Nephron (organoid): ENCODE results near the gene RALGPS1.
A peak's percentile ranks its signal among the peaks of the same experiment; 100 is the strongest.

Experiments
- H3K27ac Mint-ChIP-seq, 3 experiments: 2 replicates each; pipeline ENCODE4 v1.8.0; 2020; ENCODE audit warnings: mixed read lengths in 3 of 3, mild to moderate bottlenecking in 2 of 3, moderate library complexity in 1 of 3
- H3K27me3 Mint-ChIP-seq: 2 replicates; pipeline ENCODE4 v1.8.0; 2021; ENCODE audit warnings: low read depth, mild to moderate bottlenecking, moderate library complexity, mixed read lengths
- H3K36me3 Mint-ChIP-seq: 2 replicates; pipeline ENCODE4 v1.8.0; 2020; ENCODE audit warnings: low read depth, mixed read lengths
- H3K4me1 Mint-ChIP-seq: 2 replicates; pipeline ENCODE4 v1.8.0; 2020; ENCODE audit warnings: mixed read lengths
- H3K4me3 Mint-ChIP-seq, 3 experiments: 2 replicates each; pipeline ENCODE4 v1.8.0; 2020; ENCODE audit warnings: mild to moderate bottlenecking in 3 of 3, mixed read lengths in 3 of 3, moderate library complexity in 2 of 3
- H3K9me3 Mint-ChIP-seq: 2 replicates; pipeline ENCODE4 v1.8.0; 2020; ENCODE audit warnings: mixed read lengths
- TF ChIP-seq, protein P1 (sequence below), 3 experiments: fragments of 200-600 bp; sonication (generic); IDR thresholded peaks; one replicate each; pipeline ENCODE4 v1.5.0; 2021; ENCODE audit warnings: antibody characterized with exemption in 3 of 3; ENCODE audit not compliant: unreplicated experiment in 3 of 3

Gene RALGPS1

DNA sequence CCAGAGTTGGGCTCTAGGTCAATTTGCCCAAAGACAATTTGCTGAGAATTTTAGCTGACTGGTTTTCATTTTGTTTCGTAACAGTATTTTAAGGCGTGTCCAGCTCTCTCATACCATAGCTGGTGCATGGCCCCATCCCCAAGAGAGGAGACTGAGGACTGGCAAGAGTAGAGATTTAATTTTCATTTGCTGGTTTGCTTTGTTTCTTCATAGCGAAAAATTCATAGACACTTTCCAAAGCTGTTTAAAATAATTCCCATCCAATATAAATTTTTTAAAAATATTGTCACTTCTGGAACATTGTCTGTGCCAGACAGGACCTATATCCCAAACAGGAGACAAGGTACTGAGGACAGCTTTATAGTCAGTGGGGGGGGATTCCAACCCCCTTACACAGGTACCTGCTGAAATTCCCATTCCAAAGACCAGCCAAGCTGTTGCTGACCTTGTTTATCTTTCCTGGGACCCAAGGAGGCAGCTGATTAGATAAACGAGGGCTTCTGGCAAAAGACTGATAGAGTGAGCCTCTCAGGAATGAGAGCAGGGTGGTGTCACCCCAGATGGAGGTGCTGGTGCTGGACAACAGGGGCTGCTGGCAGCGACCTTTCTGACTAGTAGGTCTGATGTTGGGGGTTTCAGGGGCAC is 214.6 kb downstream of the RALGPS1 start:
- TF ChIP-seq, protein P1, sequence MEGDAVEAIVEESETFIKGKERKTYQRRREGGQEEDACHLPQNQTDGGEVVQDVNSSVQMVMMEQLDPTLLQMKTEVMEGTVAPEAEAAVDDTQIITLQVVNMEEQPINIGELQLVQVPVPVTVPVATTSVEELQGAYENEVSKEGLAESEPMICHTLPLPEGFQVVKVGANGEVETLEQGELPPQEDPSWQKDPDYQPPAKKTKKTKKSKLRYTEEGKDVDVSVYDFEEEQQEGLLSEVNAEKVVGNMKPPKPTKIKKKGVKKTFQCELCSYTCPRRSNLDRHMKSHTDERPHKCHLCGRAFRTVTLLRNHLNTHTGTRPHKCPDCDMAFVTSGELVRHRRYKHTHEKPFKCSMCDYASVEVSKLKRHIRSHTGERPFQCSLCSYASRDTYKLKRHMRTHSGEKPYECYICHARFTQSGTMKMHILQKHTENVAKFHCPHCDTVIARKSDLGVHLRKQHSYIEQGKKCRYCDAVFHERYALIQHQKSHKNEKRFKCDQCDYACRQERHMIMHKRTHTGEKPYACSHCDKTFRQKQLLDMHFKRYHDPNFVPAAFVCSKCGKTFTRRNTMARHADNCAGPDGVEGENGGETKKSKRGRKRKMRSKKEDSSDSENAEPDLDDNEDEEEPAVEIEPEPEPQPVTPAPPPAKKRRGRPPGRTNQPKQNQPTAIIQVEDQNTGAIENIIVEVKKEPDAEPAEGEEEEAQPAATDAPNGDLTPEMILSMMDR (IDR thresholded peaks at IDR 0.05; ENCODE audit: unreplicated experiment in 3 of 3): no peak
- no peak overlapping the region for H3K4me3 Mint-ChIP-seq
- H3K27ac Mint-ChIP-seq: no peak overlapping the region
- H3K4me1 Mint-ChIP-seq: peaks cover 43% of the 10 kb centered on the region
- peaks cover 5% of the 10 kb centered on the region for H3K27me3 Mint-ChIP-seq
- H3K9me3 Mint-ChIP-seq: no peaks in the 10 kb centered on the region
- no peaks in the 10 kb centered on the region for H3K36me3 Mint-ChIP-seq

DNA sequence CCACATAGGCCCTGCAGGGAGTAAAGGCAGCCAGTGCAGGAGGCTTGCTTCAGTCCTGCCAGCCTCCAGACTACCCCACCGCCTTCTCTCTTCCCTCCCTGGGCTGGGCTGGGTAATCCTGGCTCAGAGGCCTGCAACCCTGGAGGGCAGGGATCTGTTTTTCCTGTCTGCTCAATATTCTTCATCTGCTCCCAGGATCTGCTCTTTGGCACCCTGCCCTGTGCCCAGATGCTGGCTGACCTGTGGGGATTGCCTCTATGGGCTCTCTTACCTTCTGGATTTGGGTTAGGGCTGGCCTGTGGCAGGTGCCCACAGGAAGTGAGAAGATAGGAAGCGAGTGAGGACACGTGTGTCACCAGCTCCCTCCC is 215.1 kb downstream of the RALGPS1 start:
- Mint-ChIP-seq H3K27ac (no peak overlapping the region), H3K36me3 (no peaks in the 10 kb centered on the region), H3K9me3 (no peaks in the 10 kb centered on the region), H3K4me3 (no peak overlapping the region), H3K27me3 (peaks cover 5% of the 10 kb centered on the region), H3K4me1 (peaks cover 48% of the 10 kb centered on the region)
- TF ChIP-seq, protein P1 (IDR thresholded peaks at IDR 0.05; ENCODE audit: unreplicated experiment in 3 of 3): no peak

DNA sequence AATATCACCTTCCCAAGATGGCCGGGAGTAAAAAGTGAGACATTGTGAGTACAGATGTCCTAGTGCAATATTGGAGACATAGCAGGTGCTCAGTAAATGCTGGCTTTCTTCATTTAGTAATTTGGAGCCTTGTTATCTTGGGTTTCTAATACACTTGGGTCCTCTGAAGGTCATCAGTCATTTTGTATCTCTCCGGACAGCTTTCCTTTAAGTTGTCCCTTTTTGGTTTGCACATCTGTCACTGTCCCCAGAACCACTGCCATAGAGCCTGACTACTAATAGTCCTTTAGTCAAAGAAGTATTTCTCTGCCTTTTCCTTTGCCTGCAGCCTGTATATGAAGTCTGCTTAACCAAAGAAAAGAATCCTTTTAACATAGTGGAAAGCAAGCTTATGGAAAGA is 215.7 kb downstream of the RALGPS1 start:
- H3K4me1 Mint-ChIP-seq: peaks cover 54% of the 10 kb centered on the region
- H3K36me3 Mint-ChIP-seq: no peaks in the 10 kb centered on the region
- H3K27ac Mint-ChIP-seq: no peak overlapping the region
- no peak overlapping the region for H3K4me3 Mint-ChIP-seq
- H3K27me3 Mint-ChIP-seq: peaks cover 5% of the 10 kb centered on the region
- H3K9me3 Mint-ChIP-seq: no peaks in the 10 kb centered on the region
- TF ChIP-seq, protein P1 (IDR thresholded peaks at IDR 0.05; ENCODE audit: unreplicated experiment in 3 of 3): no peak

DNA sequence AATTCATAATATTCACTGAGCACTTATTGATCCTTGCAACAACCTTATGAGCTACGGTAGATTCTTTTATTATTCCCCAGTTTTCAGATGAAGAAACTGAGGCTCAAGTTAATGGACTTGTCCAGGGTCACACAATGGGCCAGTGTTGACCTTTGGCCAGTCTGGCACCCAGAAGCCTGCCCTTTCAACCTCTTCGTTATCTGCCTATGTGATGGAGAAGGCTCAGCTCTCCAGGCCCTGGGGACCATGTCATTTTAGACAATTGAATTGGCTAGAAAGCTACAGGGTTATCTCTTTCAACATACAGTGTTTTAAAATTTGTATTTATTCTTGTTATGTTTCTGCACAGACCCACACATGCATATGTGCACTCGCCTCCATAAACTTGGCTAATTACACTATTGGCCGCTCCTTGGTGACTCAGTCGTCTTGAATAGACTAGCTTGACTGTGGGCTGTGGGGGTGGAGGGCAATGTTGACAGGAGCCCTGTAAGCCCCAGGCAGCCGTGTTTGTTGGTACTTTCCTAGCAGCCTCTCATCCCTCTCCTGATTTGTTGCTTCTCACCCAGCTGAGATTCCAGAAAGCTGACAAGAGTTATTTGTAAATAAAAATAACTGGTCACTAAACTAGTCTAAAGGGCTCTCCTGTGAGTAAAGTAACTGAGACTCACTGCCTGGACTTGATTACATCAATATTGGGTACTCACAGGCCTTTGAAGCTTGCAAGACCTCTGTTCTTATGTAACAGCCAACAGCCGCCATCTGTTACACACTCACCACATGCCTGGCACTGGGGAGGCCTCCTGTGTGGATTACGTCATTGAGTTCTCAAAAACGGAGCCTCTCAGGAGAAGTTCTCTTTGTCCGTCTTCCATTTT is 216.3 kb downstream of the RALGPS1 start:
- Mint-ChIP-seq H3K9me3 (no peaks in the 10 kb centered on the region), H3K4me1 (peaks cover 60% of the 10 kb centered on the region), H3K27ac (peak overlapping the region in 2 of 3 experiments; percentile 20 to 43), H3K36me3 (no peaks in the 10 kb centered on the region), H3K27me3 (peaks cover 5% of the 10 kb centered on the region), H3K4me3 (no peak overlapping the region)
- TF ChIP-seq, protein P1 (IDR thresholded peaks at IDR 0.05; ENCODE audit: unreplicated experiment in 3 of 3): no peak

DNA sequence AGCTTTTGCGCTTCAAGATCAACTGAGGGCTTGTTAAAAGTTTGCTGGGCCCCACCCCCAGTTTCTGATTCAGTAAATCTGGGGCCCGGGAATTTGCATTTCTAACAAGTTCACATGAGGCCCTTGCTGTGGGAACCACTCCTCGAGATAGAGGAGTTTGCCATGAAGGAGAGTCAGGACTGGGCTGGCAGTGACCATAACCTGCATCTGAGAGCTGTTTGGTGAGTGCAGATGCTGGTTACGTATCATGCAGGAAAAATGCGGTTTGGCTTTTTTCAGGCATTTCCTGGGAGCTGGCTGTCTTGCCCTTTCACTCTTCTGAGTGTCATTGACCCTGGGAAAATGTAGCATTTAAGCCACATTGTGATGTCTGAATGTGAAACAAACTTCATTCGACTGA is 217.3 kb downstream of the RALGPS1 start:
- H3K9me3 Mint-ChIP-seq: no peaks in the 10 kb centered on the region
- peaks cover 4% of the 10 kb centered on the region for H3K27me3 Mint-ChIP-seq
- peak overlapping the region in 1 of 3 experiments; percentile 91 for H3K27ac Mint-ChIP-seq
- peaks cover 67% of the 10 kb centered on the region for H3K4me1 Mint-ChIP-seq
- H3K4me3 Mint-ChIP-seq: no peak overlapping the region
- TF ChIP-seq, protein P1 (IDR thresholded peaks at IDR 0.05; ENCODE audit: unreplicated experiment in 3 of 3): no peak
- no peaks in the 10 kb centered on the region for H3K36me3 Mint-ChIP-seq
